Stimulated activated CD4-positive, alpha-beta T cell treated with anti-CD3 and anti-CD28 coated beads, Interleukin-4, amount 100 ng/mL, for 1 hour (primary cell): Measurements from ENCODE around the gene BLOC1S4.

ENCODE experiments used
- DNase-seq: peaks from one replicate; pipeline ENCODE4 v3.0.0-alpha.2; 2020

BLOC1S4 gene

GRCh38 chr4:6692806-6693205 lies 23.2 kb upstream of the BLOC1S4 start:
- DNase-seq, result no peak

- no peak for DNase-seq
Measured at GRCh38 chr4:6693231-6694176, 22.5 kb upstream of the BLOC1S4 start, which contains the start of gene S100P. Gene S100P (plus strand): TSS chr4:6693878. CDS start chr4:6693933, 55 bp downstream.

GRCh38 chr4:6694177-6694901 lies 21.6 kb upstream of the BLOC1S4 start:
- DNase-seq, result no peak

- DNase-seq, result peak; percentile 32
Measured at GRCh38 chr4:6695660-6696610, 20.0 kb upstream of the BLOC1S4 start.

GRCh38 chr4:6696611-6697010 lies 19.4 kb upstream of the BLOC1S4 start:
- no peak for DNase-seq

GRCh38 chr4:6697131-6697530 lies 18.8 kb upstream of the BLOC1S4 start:
- no peak for DNase-seq

- DNase-seq, result no peak
Measured at GRCh38 chr4:6699388-6699787, 16.6 kb upstream of the BLOC1S4 start.

GRCh38 chr4:6699903-6700302 lies 16.1 kb upstream of the BLOC1S4 start:
- DNase-seq, result no peak

GRCh38 chr4:6701371-6701770 lies 14.6 kb upstream of the BLOC1S4 start:
- DNase-seq, result no peak

- DNase-seq, result no peak
Measured at GRCh38 chr4:6702761-6703160, 13.2 kb upstream of the BLOC1S4 start.

GRCh38 chr4:6703786-6704185 lies 12.2 kb upstream of the BLOC1S4 start:
- DNase-seq, result no peak

GRCh38 chr4:6705646-6706045 lies 10.3 kb upstream of the BLOC1S4 start:
- DNase-seq, result no peak

- DNase-seq, result no peak
Measured at GRCh38 chr4:6706173-6706572, 9.8 kb upstream of the BLOC1S4 start.

- peak; percentile 97 for DNase-seq
Measured at GRCh38 chr4:6709230-6710114, 6.5 kb upstream of the BLOC1S4 start, which contains the start of gene MRFAP1L1. Gene MRFAP1L1 (minus strand): TSS chr4:6709865. CDS start chr4:6709629, 236 bp downstream.

GRCh38 chr4:6710282-6710681 lies 5.7 kb upstream of the BLOC1S4 start:
- DNase-seq, result no peak

- DNase-seq, result no peak
Measured at GRCh38 chr4:6710996-6711395, 5.0 kb upstream of the BLOC1S4 start.

- DNase-seq, result no peak
Measured at GRCh38 chr4:6714954-6715353, 1.0 kb upstream of the BLOC1S4 start.

GRCh38 chr4:6715704-6716017 lies 313 bp upstream of the BLOC1S4 start:
- no peak for DNase-seq

- no peak for DNase-seq
Measured at GRCh38 chr4:6716958-6717655, 1.1 kb downstream of the BLOC1S4 start.

GRCh38 chr4:6718932-6719610 lies 3.1 kb downstream of the BLOC1S4 start:
- no peak for DNase-seq
